OCI-LY1 (cell line): Measurements from ENCODE around the gene LTBP3.

ENCODE experiments used
- EZH2 ChIP-seq: fragments of 200-600 bp; sonication (generic), shearing (Covaris generic); IDR thresholded peaks from 2 replicates; pipeline ENCODE4 v1.8.0; 2017; ENCODE audit warnings: borderline replicate concordance, mixed run types, mild to moderate bottlenecking, antibody characterized with exemption, low read length, moderate library complexity, mixed read lengths
- TF ChIP-seq, protein P1 (sequence below): fragments of 200-600 bp; sonication (generic), shearing (Covaris generic); IDR thresholded peaks from 2 replicates; pipeline ENCODE4 v1.5.1; 2017; ENCODE audit warnings: mild to moderate bottlenecking, antibody characterized with exemption, low read length, moderate library complexity, mixed read lengths

DNA sequence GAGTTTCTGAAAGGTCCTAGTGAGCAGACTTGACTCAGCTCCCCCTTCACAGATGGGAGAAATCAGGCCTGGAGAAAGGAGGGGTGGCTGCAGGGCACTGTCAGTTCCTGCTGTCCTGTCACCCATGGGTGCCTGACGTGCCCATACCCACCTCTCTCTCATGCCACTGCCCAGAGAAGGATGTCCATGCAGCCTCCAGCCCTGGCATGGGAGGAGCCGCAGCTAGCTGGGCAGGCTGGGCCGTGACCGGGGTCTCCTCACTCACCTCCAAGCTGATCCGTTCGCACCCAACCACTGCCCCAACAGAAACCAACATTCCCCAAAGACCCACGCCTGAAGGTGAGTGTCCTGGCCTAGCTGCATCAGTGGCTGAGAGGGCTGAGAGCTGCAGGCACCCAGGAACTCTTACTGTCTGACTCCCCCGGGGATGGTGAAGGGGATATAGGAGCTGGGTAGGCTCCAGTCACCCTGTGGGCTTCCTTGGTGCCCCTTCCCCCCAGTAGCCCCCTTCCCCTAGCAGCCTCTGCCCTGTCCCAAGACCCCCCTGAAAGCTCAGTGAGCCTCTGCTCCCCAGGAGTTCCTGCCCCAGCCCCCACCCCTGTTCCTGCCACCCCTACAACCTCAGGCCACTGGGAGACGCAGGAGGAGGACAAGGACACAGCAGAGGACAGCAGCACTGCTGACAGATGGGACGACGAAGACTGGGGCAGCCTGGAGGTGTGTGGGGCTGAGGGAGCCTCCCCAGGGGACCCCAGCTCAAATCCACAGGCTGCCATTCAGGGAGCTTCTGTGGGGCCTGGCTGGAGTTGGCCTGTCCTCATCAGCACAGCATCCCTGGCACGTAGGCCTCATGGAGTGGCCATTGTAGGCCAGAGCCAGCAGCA, 21.5 kb downstream of the LTBP3 start:
- TF ChIP-seq, protein P1, sequence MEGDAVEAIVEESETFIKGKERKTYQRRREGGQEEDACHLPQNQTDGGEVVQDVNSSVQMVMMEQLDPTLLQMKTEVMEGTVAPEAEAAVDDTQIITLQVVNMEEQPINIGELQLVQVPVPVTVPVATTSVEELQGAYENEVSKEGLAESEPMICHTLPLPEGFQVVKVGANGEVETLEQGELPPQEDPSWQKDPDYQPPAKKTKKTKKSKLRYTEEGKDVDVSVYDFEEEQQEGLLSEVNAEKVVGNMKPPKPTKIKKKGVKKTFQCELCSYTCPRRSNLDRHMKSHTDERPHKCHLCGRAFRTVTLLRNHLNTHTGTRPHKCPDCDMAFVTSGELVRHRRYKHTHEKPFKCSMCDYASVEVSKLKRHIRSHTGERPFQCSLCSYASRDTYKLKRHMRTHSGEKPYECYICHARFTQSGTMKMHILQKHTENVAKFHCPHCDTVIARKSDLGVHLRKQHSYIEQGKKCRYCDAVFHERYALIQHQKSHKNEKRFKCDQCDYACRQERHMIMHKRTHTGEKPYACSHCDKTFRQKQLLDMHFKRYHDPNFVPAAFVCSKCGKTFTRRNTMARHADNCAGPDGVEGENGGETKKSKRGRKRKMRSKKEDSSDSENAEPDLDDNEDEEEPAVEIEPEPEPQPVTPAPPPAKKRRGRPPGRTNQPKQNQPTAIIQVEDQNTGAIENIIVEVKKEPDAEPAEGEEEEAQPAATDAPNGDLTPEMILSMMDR: no peak
- TF ChIP-seq EZH2: no peak
